Measurements from ENCODE around the gene RAB11FIP4. TPM values are rescaled to one million over a fixed set of nuclear protein-coding genes. Genes with fewer than 3 reads are reported as not detected.

RAB11FIP4 gene
- total and polyA plus RNA-seq, 2 donors, result 1.5 to 4.2 TPM

DNA sequence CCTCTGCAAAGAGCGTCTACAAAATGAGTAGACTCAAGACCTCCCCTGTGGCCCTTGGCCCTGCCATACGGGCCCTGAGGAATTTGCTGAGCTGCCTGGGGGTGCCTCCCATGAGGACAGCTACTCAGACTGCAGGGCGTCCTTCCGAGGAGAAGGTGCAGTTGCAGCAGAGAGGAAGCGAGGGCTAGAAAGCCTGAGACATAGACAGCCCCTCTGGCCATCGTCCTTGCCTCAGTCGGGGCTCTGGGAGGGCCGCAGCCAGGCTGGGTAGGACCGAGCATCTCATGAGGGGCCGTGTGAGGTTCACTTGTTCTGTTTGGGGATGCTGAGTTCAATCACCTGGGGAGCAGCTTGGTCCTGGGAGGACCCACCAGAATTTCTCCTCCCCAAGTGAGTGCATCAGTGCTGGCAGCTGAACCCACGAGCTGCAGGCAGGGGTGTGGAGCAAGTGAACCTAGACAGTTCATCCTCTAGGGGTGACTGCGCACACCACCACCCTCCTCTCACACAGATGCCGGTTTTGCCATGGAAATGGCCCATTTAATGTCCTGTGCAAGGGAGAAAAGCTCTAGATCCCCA, 20.3 kb downstream of the RAB11FIP4 start:
- no peaks in the 10 kb centered on the region for H3K4me1 ChIP-seq (ENCODE audit: insufficient read depth)
- no peak overlapping the region for H3K27ac ChIP-seq (ENCODE audit: low read depth)
- no peaks in the 10 kb centered on the region for H3K36me3 ChIP-seq (ENCODE audit: insufficient read depth)
- H3K4me3 ChIP-seq (ENCODE audit: low read depth, low read length), result no peak overlapping the region
- no peak for DNase-seq (ENCODE audit: extremely low spot score)
- 82% methylated on average over 13 of the region's 13 CpGs for WGBS

DNA sequence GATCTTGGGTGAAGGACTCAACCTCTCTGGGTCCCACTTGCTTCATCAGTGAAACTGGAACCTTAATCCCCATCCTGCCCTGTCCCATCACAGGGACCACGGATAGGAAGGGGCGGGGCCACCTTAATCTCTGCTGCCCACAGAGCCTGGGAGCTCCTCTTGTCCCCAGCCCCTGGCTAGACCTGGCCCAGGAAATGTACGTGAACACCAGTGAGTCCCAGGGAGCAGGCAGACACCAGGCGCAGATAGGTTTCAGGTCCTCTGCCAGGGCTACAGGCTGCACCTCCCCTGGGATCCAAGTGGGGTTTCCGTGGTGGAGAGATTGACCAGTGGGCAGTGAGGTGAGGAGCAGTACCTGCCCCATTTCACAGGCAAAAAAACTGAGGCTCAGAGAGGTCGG, 21.0 kb downstream of the RAB11FIP4 start:
- DNase-seq (ENCODE audit: extremely low spot score), result no peak
- WGBS, result 68% methylated on average over 6 of the region's 6 CpGs
- H3K4me3 ChIP-seq (ENCODE audit: low read depth, low read length), result no peak overlapping the region
- H3K27ac ChIP-seq (ENCODE audit: low read depth), result no peak overlapping the region
- no peaks in the 10 kb centered on the region for H3K36me3 ChIP-seq (ENCODE audit: insufficient read depth)
- no peaks in the 10 kb centered on the region for H3K4me1 ChIP-seq (ENCODE audit: insufficient read depth)

DNA sequence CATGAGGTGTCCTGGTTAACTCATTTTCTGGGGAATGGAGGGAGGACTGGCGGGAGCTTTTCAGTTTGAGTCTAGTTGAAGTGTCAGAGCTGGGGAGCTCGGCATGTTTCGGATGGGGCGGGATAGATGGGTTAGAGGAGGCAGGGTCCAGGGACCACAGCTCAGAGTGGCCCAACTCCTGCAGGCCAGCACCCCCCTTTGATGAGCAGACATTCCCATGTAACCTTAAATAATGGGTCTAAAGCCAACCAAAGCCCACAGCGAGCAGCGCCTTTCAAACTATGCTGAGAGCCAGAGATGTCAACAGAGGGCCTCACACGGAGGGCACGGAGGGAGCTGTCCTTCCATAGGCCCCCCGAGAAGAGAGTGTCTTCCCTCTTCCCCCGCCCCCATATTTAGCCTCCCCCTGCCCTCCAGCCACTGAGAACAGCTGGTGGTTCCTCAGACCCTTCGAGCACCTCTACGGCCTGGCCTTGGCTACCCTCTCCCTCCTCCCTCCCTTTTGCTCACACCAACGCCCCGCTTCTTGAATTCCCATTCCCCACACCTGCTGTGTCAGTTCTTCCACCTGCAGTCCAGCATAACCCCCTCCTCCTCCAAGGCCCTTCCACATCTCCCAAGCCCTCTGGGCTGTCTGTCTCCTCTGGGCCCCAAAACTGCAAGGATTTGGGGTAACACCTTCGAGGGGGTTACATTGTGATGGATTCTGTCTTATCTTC, 21.8 kb downstream of the RAB11FIP4 start:
- Histone ChIP-seq H3K4me3 (ENCODE audit: low read depth, low read length) (no peak overlapping the region), H3K36me3 (ENCODE audit: insufficient read depth) (no peaks in the 10 kb centered on the region), H3K27ac (ENCODE audit: low read depth) (no peak overlapping the region), H3K4me1 (ENCODE audit: insufficient read depth) (no peaks in the 10 kb centered on the region)
- DNase-seq (ENCODE audit: extremely low spot score), result no peak
- WGBS, result 56% methylated on average over 15 of the region's 15 CpGs

DNA sequence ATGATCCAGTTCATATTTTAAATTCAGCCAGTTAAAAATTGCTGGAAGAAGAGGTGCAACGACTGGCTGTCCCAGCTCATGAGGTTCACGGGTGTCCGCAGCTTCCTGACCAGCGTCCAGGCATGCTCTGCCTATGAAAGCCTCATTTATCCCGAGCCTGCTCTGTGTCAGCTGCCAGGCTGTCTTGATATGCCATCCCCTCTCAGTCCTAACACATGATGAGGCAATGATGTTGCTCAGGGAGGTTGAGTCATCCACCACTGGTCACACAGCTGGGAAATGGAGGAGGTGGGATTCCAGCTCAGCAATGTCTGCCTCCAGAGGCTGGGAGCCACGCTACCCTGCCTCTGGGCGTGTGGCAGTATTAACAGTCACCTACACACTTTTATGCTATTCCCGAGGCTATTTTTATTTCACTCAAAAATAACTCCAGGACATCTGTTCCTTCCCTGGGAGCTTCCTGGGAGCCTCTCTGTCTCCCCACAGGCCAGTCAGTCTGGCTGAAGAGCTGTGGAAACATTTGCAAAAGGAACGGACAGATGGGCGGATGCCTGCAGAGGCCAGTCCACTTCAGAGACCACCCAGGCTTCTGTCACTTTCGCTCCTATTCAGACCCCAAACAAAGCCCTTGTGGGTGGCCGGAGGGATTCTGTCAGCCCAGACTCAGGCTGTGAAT, 22.5 kb downstream of the RAB11FIP4 start:
- Histone ChIP-seq H3K27ac (ENCODE audit: low read depth) (no peak overlapping the region), H3K36me3 (ENCODE audit: insufficient read depth) (no peaks in the 10 kb centered on the region), H3K4me1 (ENCODE audit: insufficient read depth) (no peaks in the 10 kb centered on the region), H3K4me3 (ENCODE audit: low read depth, low read length) (no peak overlapping the region)
- DNase-seq (ENCODE audit: extremely low spot score), result no peak
- WGBS, result 33% methylated on average over 12 of the region's 12 CpGs

DNA sequence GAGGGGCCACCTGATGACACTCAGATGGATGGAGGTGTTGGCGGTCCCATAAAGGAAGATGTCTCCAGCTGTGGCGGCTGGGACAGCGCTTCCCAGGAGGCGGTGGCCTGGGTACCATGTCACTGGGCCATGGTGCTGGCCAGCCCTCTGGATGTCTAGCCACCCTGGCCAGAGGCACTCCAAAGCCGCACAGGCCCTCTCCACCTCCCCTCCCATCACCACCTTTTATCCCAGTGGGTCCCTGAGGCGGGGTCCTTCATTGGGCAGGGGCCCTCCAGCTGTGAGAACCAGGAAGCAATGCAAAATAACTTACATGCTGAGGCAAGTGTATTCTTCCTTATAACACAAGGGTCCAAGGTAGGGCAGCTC, 23.1 kb downstream of the RAB11FIP4 start:
- WGBS, result 67% methylated on average over 6 of the region's 6 CpGs
- DNase-seq (ENCODE audit: extremely low spot score), result no peak
- H3K27ac ChIP-seq (ENCODE audit: low read depth), result no peak overlapping the region
- no peaks in the 10 kb centered on the region for H3K4me1 ChIP-seq (ENCODE audit: insufficient read depth)
- H3K36me3 ChIP-seq (ENCODE audit: insufficient read depth), result no peaks in the 10 kb centered on the region
- no peak overlapping the region for H3K4me3 ChIP-seq (ENCODE audit: low read depth, low read length)

DNA sequence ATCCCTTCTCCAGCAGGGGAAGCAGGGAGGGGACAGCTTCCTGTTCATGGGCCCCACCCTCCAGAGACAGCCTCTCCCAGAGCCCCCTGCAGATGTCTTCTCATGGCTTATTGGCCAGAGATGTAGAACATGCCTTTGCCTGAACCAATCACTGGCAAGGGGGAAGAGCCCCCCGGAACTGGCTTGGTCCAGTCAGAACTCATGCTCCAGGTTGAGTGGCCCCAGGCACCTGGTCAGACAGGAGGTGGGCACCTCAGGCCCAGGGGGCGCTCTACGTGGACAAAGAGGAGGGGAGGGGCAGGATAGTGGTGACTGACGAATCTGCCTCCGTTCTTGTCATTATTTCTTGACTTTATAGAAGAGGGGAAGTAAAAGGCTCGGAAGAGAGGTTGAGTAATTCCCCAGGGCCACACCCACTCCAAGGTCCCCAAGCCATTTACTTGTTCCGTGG, 23.6 kb downstream of the RAB11FIP4 start:
- DNase-seq (ENCODE audit: extremely low spot score), result no peak
- Histone ChIP-seq H3K4me1 (ENCODE audit: insufficient read depth) (no peaks in the 10 kb centered on the region), H3K4me3 (ENCODE audit: low read depth, low read length) (no peak overlapping the region), H3K27ac (ENCODE audit: low read depth) (no peak overlapping the region), H3K36me3 (ENCODE audit: insufficient read depth) (no peaks in the 10 kb centered on the region)
- 67% methylated on average over 7 of the region's 7 CpGs for WGBS

DNA sequence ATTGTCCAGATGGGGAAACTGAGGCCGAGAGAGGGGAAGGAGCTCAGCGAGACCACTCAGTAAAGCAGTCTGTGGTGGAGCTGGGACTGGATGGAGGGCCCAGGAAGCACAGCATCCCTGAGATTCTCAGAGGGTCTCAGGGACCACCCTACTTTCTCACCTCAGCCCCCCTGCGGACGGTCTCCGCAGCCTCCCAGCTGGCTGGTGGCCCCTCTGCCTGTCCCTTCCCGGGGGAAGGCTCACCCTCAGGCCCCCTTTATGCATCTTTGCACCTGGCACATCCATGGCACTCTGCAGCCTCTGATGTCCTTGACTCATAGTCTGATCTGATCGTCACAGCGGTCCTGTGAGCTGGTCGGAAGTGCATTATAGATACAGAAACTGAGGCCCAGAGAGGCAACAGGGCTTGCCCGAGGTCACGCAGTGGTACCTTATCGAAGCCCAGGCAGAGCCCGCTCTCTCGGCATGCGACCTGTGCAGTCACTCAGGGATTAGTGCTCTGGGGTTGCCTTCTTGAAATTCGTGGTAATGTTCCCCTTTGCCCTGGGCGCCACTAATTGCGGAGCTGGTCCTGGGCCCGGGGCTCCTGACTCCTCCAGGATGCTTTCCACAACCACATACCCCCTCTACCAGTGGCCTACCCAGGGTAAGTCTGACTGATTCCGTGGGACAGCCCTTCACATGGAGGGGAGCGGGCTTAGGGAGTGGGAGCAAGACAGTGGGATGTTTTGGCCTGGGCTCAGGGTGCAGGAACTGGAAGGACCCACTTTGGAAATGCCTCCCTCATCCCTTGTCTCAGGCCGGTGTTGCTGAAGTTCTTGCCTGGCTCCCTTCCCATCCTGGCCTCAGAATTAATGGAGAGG, 24.4 kb downstream of the RAB11FIP4 start:
- WGBS, result 84% methylated on average over 22 of the region's 22 CpGs
- Histone ChIP-seq H3K36me3 (ENCODE audit: insufficient read depth) (no peaks in the 10 kb centered on the region), H3K4me1 (ENCODE audit: insufficient read depth) (no peaks in the 10 kb centered on the region), H3K4me3 (ENCODE audit: low read depth, low read length) (no peak overlapping the region), H3K27ac (ENCODE audit: low read depth) (no peak overlapping the region)
- no peak for DNase-seq (ENCODE audit: extremely low spot score)

DNA sequence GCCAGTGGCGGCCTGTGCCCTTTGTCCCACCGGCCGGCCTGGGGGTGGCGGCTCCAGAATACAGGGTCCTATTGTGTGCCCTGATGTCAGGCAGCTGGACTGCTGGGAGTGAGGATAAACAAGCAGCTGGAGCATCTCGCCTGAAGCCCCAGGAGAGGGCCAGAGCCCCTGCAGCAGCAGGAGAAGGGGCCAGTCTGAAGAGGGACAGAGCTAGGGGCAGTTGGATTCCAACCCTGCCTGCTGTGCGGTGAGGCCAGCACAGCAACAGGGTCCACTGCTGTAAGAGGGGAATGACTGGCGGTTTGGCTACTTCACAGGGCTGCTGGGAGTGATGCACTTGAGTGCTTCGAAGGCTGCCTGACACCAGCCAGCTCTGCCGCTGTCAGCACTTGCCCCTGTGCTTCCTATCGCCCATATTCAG, 25.0 kb downstream of the RAB11FIP4 start:
- Histone ChIP-seq H3K36me3 (ENCODE audit: insufficient read depth) (no peaks in the 10 kb centered on the region), H3K27ac (ENCODE audit: low read depth) (no peak overlapping the region), H3K4me1 (ENCODE audit: insufficient read depth) (no peaks in the 10 kb centered on the region), H3K4me3 (ENCODE audit: low read depth, low read length) (no peak overlapping the region)
- no peak for DNase-seq (ENCODE audit: extremely low spot score)
- 48% methylated on average over 10 of the region's 10 CpGs for WGBS

DNA sequence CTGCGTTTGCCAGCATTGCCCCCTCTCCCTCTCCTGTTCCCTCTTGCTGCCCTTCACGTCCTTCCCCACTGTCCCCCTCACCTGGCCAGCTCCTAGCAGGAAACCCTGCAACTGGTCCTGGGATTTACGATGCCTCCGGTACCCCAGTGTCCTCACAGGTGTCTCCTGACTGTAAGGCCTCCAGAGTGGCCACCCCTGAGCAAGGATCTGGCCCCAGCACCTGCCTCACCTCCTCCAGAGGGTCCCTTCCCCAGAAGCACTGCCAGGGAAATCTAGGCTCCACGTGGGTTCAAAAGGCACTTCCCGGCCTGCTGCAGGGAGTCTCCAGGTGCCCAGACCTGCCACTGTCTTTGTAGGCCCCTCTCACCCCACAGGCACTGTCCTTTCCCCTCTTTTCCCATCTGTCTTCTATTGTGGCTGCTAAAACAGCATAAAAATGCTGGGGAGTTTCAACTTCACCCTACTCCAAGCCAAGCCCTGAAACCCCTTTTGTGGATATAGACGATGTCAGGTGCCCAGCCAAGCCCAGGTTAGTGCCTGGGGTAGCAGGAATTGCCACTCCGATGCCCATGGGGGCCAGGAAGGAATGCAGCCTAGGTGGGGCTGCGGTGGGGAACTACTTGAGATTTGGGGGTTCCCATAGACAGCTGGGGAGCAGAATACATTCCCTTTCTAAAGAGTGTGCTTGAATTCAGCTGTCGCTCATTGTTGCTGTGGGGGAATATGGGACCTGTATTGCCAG, 25.7 kb downstream of the RAB11FIP4 start:
- DNase-seq (ENCODE audit: extremely low spot score), result no peak
- 78% methylated on average over 10 of the region's 10 CpGs for WGBS
- H3K27ac ChIP-seq (ENCODE audit: low read depth), result no peak overlapping the region
- H3K4me1 ChIP-seq (ENCODE audit: insufficient read depth), result no peaks in the 10 kb centered on the region
- no peak overlapping the region for H3K4me3 ChIP-seq (ENCODE audit: low read depth, low read length)
- no peaks in the 10 kb centered on the region for H3K36me3 ChIP-seq (ENCODE audit: insufficient read depth)

DNA sequence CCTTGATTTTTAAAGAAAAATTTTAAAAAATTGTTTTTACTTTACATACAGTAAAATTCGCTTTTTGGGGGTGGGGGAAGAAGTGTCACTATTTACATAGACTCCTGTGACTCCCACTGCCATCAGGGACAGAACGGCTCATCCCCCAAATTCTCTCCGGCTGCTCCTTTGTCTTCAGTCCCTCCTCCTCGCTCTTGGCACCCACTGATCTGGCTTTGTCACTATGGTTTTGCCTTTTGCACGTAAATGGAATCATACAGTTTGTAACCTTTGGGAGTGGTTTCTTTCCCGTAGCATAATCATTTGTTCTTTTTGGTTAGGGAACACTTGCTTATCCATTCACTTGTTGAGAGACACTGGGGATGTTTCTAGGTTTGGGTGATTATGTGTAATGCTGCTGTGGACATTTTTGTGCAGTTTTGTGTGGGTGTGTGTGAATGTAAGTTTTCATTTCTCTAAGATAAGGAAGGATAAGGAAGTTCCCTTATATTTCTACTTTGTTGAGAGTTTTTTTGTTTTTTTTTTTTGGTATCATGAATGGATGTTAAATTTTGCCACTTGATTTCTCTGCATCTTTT, 27.4 kb downstream of the RAB11FIP4 start:
- 34% methylated on average over 6 of the region's 6 CpGs for WGBS
- no peaks in the 10 kb centered on the region for H3K4me1 ChIP-seq (ENCODE audit: insufficient read depth)
- DNase-seq (ENCODE audit: extremely low spot score), result no peak
- H3K4me3 ChIP-seq (ENCODE audit: low read depth, low read length), result no peak overlapping the region
- no peaks in the 10 kb centered on the region for H3K36me3 ChIP-seq (ENCODE audit: insufficient read depth)
- H3K27ac ChIP-seq (ENCODE audit: low read depth), result no peak overlapping the region

DNA sequence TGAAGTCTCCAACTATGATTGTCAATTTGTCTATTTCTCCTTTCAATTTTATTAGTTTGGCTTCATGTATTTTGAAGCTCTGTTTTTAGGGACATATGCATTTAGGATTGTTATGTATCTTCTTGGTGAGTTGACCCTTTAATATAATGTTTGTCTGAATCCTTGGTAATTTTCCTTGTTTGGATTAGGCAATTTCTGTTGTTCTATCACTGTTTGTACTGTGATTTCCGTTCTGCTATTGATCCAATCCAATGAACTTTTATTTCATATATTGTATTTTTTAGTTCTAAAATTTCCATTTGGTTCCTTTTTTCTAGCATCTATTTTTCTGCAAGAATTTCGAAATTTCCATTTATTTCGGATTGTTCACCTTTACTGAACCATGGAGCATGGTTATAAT, 31.0 kb downstream of the RAB11FIP4 start:
- no peaks in the 10 kb centered on the region for H3K4me1 ChIP-seq (ENCODE audit: insufficient read depth)
- WGBS, result 88% methylated on average over 3 of the region's 3 CpGs
- H3K27ac ChIP-seq (ENCODE audit: low read depth), result no peak overlapping the region
- no peaks in the 10 kb centered on the region for H3K36me3 ChIP-seq (ENCODE audit: insufficient read depth)
- DNase-seq (ENCODE audit: extremely low spot score), result no peak
- no peak overlapping the region for H3K4me3 ChIP-seq (ENCODE audit: low read depth, low read length)

DNA sequence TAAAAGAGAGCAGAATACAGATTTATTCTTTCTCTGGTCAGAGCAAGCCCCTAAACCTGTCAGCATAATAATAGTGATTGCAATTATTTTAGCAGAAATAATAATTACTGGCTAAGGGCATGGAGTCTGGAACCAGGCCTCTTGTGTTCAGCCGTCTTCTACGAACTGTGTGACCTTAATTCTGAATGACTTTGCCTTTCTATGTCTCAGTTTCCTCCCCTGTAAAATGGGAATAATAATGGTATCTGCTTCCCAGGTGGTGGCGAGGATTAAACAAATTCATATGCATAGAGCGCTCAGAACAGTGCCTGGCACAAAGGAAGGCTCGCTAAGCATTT, 33.4 kb downstream of the RAB11FIP4 start:
- DNase-seq (ENCODE audit: extremely low spot score), result no peak
- Histone ChIP-seq H3K4me3 (ENCODE audit: low read depth, low read length) (no peak overlapping the region), H3K36me3 (ENCODE audit: insufficient read depth) (no peaks in the 10 kb centered on the region), H3K4me1 (ENCODE audit: insufficient read depth) (no peaks in the 10 kb centered on the region), H3K27ac (ENCODE audit: low read depth) (no peak overlapping the region)
- WGBS, result 46% methylated on average over 5 of the region's 5 CpGs
